ENCODE data around the gene QDPR.

The QDPR gene

GRCh38 chr4:17546678-17547077, 34.8 kb upstream of the QDPR start:
- no peak for TF ChIP-seq EZH2 (optimal IDR thresholded peaks at IDR 0.05; ENCODE audit: low read depth, low read length)
- TF ChIP-seq, protein P1, sequence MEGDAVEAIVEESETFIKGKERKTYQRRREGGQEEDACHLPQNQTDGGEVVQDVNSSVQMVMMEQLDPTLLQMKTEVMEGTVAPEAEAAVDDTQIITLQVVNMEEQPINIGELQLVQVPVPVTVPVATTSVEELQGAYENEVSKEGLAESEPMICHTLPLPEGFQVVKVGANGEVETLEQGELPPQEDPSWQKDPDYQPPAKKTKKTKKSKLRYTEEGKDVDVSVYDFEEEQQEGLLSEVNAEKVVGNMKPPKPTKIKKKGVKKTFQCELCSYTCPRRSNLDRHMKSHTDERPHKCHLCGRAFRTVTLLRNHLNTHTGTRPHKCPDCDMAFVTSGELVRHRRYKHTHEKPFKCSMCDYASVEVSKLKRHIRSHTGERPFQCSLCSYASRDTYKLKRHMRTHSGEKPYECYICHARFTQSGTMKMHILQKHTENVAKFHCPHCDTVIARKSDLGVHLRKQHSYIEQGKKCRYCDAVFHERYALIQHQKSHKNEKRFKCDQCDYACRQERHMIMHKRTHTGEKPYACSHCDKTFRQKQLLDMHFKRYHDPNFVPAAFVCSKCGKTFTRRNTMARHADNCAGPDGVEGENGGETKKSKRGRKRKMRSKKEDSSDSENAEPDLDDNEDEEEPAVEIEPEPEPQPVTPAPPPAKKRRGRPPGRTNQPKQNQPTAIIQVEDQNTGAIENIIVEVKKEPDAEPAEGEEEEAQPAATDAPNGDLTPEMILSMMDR (IDR thresholded peaks at IDR 0.05; ENCODE audit: low read length), result no peak
- TF ChIP-seq EZH2phosphoT487 (IDR thresholded peaks at IDR 0.05; ENCODE audit: low read length), result no peak
- H3K36me3 ChIP-seq (replicated peaks; ENCODE audit: insufficient read depth, low read length), result no peaks in the 10 kb centered on the region
- no peak overlapping the region for H3K4me2 ChIP-seq (ENCODE audit: low read depth, low read length)
- peaks cover 4% of the 10 kb centered on the region; the same call in 1 of the 2 replicates for H3K4me1 ChIP-seq (ENCODE audit: low read length)
- no peaks in the 10 kb centered on the region for H3K9me3 ChIP-seq (replicated peaks; ENCODE audit: insufficient read depth, low read length)
- H3K9ac ChIP-seq (ENCODE audit: low read length), result no peak overlapping the region
- H3K79me2 ChIP-seq (ENCODE audit: low read length), result no peaks in the 10 kb centered on the region
- no peak overlapping the region for H2AFZ ChIP-seq (ENCODE audit: low read length)
- no peaks in the 10 kb centered on the region for H4K20me1 ChIP-seq (ENCODE audit: insufficient read depth, low read length)
- no peaks in the 10 kb centered on the region for H3K9me2 ChIP-seq (replicated peaks; ENCODE audit: insufficient read depth, low read length)
- no peaks in the 10 kb centered on the region for H3K27me3 ChIP-seq (replicated peaks; ENCODE audit: insufficient read depth, low read length)
- DNase-seq, result no peak
- no peak overlapping the region for H3K27ac ChIP-seq (ENCODE audit: low read length)
- no peaks in the 10 kb centered on the region; the same call in 1 of the 2 replicates for H3F3A ChIP-seq (ENCODE audit: insufficient read depth, low read length)
- no peak overlapping the region for H3K4me3 ChIP-seq (ENCODE audit: low read length)

DNA sequence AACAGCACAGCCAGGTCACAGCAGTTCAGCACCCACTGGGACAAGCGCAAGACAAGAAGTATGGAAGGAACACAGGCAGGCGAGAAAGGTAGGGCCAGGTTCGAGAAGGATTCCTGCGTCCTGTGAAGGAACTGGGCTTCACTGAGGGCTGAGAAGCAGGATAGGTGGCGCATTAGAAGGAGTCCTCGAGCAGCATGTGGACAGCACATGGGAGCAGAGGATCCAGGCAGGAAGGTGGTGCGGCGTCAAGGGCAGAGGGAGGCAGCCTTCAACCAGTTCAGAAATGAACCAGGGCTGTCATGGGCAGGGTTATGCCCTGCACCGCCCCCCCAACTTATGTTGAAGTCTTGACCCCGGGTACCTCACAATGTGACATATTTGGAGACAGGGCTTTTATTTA, 34.3 kb upstream of the QDPR start:
- Histone ChIP-seq H3K79me2 (ENCODE audit: low read length) (no peaks in the 10 kb centered on the region), H3K4me1 (ENCODE audit: low read length) (peaks cover 4% of the 10 kb centered on the region; the same call in 1 of the 2 replicates), H3K36me3 (replicated peaks; ENCODE audit: insufficient read depth, low read length) (no peaks in the 10 kb centered on the region), H3K27ac (ENCODE audit: low read length) (no peak overlapping the region), H3K9ac (ENCODE audit: low read length) (no peak overlapping the region), H3K9me3 (replicated peaks; ENCODE audit: insufficient read depth, low read length) (no peaks in the 10 kb centered on the region), H3F3A (ENCODE audit: insufficient read depth, low read length) (no peaks in the 10 kb centered on the region; the same call in 1 of the 2 replicates), H3K27me3 (replicated peaks; ENCODE audit: insufficient read depth, low read length) (no peaks in the 10 kb centered on the region), H3K9me2 (replicated peaks; ENCODE audit: insufficient read depth, low read length) (no peaks in the 10 kb centered on the region), H3K4me3 (ENCODE audit: low read length) (no peak overlapping the region), H4K20me1 (ENCODE audit: insufficient read depth, low read length) (no peaks in the 10 kb centered on the region), H2AFZ (ENCODE audit: low read length) (no peak overlapping the region), H3K4me2 (ENCODE audit: low read depth, low read length) (no peak overlapping the region)
- no peak for DNase-seq
- TF ChIP-seq EZH2phosphoT487 (IDR thresholded peaks at IDR 0.05; ENCODE audit: low read length), result no peak
- TF ChIP-seq EZH2 (optimal IDR thresholded peaks at IDR 0.05; ENCODE audit: low read depth, low read length), result no peak
- TF ChIP-seq, protein P1 (IDR thresholded peaks at IDR 0.05; ENCODE audit: low read length), result no peak

- Histone ChIP-seq H3K4me1 (ENCODE audit: low read length) (peaks cover 3% of the 10 kb centered on the region; the same call in 1 of the 2 replicates), H3K9me2 (replicated peaks; ENCODE audit: insufficient read depth, low read length) (no peaks in the 10 kb centered on the region), H3K27me3 (replicated peaks; ENCODE audit: insufficient read depth, low read length) (no peaks in the 10 kb centered on the region), H3K9me3 (replicated peaks; ENCODE audit: insufficient read depth, low read length) (no peaks in the 10 kb centered on the region), H3K4me2 (ENCODE audit: low read depth, low read length) (no peak overlapping the region), H3K27ac (ENCODE audit: low read length) (no peak overlapping the region), H3K36me3 (replicated peaks; ENCODE audit: insufficient read depth, low read length) (no peaks in the 10 kb centered on the region), H3K4me3 (ENCODE audit: low read length) (no peak overlapping the region), H2AFZ (ENCODE audit: low read length) (no peak overlapping the region), H4K20me1 (ENCODE audit: insufficient read depth, low read length) (no peaks in the 10 kb centered on the region), H3K79me2 (ENCODE audit: low read length) (no peaks in the 10 kb centered on the region), H3K9ac (ENCODE audit: low read length) (no peak overlapping the region), H3F3A (ENCODE audit: insufficient read depth, low read length) (no peaks in the 10 kb centered on the region; the same call in 1 of the 2 replicates)
- DNase-seq, result no peak
- no peak for TF ChIP-seq EZH2phosphoT487 (IDR thresholded peaks at IDR 0.05; ENCODE audit: low read length)
- TF ChIP-seq EZH2 (optimal IDR thresholded peaks at IDR 0.05; ENCODE audit: low read depth, low read length), result no peak
- TF ChIP-seq, protein P1 (IDR thresholded peaks at IDR 0.05; ENCODE audit: low read length), result no peak
These were observed 33.7 kb upstream of the QDPR start for GRCh38 chr4:17545374-17546140.

Measured in MM.1S (cell line).